Right renal cortex interstitium (tissue), 3 donors: ENCODE measurements around the gene CCDC188. TPM values are rescaled to one million over a fixed set of nuclear protein-coding genes. Genes with fewer than 3 reads are reported as not detected.

Experiments used
- DNase-seq, 3 donors: peaks; one replicate each; pipeline ENCODE4 v3.0.0-alpha.2; 2013; ENCODE audit warnings: low read depth in 3 of 3, low spot score in 2 of 3
- polyA plus RNA-seq, 3 donors: library from polyadenylated mRNA; unstranded; fragments of 120-200 nt; gene quantifications; one replicate each; pipeline ENCODE4 v1.2.1, GENCODE V29; 2013; ENCODE audit not compliant: insufficient read length in 3 of 3

CCDC188 gene
- under 1 TPM; 0.47 to 0.71 (median 0.53) TPM for polyA plus RNA-seq

DNA sequence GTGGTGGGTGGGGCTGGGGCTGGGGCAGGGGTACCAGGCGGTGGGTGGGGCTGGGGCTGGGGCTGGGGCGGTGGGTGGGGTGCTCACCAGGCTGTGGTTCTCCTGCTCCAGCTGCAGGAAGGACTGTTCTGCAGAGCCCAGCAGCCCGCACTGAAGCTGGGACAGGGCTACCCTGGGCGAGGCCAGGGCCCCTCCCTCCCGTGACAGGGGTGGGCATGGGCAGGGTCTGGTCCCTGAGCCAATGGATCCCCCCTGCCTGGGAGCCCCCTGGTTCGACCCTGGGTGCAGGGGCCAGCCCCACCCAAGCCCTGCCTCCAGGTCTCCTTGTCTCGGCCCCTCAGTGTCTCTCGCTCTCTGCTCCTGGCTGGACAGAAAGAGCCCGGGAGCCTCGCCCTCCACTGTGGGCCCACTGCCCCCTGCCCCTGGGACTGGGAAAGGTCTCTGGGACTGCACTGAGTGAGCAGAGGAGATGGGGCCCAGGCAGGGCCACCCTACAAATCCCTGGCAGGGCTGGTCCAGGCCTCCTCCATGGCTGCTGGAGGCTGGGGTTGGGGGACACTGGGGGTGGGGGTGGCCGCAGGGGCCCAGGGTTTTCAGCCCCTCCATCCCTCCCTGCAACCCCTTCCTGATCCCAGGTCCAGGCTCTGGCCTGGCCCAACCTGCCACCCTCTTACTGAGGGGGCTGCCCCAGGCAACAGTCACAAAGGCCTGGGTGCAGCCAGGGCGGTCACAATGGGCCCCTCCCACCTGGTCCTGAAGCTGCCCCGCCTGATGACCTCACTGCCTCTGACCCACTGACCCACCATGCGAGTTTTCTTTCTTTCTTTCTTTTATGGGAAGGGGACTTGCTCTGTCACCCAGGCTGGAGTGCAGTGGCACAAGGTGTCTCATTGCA is at the start of gene CCDC188:
TSS of gene CCDC188 (minus strand) at position 675 of the 895 bp plus-strand sequence. CDS start at position 606, 69 bp downstream.
- no peak for DNase-seq

DNA sequence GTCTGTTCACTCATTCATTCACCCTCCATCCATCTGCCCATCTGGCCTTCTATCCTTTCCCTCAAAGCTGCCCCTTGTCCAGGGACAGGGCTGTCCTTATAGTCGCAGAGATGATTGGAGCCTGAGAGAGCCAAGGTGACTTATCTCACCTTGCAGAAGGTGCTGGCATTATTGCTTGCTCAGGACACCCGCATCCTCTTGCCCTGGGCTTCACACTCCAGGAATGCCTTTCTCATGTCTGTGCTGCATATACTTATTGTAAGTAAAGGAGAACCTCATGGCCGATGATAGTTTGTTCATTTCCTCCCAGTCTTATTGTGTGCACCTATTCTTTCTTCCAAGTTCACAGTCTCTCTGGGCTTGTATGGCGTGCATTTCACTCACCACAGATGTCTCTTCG is 49.1 kb upstream of the CCDC188 start:
- no peak for DNase-seq

DNA sequence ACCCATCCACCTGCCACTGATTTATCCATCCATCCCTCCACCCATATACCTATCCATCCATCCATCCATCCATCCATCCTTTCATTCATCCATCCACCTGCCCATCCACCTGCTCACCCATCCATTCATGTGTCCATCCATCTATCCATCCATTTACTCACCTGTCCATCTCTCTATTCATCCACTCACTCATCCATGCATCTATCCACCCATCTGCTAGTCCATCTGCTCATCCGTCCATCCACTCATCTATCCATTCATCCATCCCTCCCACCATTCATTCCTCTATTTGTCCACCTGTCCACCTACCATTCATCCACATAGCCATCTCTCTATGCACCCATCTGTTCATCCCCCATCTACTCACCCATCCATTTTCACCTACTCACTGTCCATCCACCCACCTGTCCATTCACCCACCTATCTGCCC is 48.6 kb upstream of the CCDC188 start:
- DNase-seq: no peak

DNA sequence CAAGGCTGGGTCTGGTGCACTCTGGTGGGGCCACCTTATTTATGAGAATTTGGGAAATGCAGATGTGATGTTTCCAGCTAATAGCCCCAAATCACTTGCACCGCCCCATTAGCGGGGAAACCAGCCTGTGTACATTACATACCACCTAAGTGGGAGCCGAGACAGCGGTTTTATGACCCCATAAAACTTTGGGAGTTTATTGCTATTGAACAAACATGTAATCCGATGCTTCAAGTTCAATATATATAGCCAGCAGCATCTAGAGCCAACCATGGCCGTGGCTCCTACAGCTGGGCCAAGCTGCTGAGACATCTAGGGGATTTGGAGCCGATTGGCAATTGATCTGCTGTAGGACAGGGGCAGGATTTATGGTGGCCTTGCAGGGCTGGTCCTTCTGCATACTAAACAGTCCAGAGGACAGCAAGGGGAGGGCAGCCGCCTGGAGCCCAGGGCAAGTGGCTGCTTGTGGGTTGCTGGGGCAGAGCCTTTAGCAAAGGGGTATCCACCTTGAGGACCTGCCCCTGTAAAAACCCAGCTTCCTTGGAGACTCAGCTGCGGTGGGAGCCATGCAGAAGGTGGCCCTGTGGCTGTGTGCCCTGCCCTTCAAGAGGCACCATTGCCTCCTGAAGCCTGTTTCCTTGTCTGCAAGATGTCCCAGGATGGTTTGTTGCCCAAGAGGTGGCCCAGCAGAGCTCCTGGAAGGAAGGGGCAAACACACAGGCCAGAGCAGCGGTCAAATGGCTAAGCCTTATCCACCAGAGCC is 47.9 kb upstream of the CCDC188 start:
- DNase-seq: peak in 2 of 3 donors; percentile 32 to 53

DNA sequence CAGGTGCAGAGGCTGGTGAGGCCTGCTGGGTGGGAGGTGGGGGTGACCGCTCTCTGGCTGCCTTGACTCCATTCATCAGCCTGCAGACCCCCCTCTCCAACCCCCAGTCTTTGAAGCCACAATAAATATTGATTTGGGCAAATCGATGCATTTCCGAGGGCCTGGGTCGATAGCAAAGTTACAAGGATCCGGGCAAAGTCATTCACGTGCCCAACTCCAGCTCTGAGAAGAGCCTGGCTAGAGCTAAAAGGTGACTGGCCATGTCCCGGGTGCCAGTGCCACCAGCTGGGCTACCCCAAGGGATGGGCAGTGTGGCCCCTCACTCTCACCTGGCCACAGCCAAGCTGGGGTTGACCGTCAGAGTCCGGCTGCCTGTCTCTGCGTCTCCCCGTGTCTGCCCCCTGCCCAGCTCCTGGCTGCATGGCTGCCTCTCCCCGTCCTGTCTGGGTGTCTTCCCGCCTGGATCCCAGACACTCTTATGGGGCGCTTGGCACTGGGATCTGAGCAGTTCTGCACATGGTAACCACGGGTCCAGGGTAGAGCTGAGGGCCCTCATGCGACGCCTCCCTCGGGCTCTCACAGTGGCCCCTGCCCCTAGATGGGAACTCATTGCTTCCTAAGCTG is 46.7 kb upstream of the CCDC188 start:
- DNase-seq: no peak

DNA sequence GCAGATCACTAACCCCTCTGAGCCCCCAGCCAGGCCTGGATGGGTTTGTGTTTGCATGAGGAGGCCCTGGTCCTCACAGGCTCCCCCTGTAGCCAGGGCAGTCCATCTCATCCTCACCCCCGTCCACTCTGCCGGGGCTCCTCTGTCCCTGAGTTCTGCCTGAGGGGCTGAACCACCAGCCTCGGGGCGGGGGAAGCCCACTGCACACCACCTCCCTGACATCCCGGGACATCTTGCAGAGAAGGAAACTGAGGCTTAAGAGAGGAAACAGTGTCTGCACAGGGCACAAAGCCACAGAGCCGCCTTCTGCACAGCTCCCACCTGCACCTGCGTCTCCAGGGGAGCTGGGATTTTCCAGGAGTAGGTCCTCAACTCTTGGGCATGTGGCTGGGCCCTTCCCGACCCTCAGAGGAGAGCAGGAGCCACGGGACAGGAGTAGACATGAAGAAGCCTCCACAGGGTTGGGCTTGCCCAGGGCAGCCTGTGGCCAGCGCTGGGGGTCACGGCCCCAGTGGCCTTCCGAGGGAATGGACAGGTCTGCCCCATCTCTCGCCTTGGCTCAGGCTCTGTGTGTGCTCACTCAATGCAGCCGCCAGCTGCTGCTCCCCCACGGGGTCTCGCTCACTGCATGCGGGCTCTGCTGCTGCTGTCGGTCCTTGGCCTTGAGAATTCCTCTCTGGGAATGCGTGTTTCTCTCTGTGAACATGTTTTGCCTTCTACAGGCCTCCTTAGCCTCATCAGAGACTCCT is 45.4 kb upstream of the CCDC188 start:
- no peak for DNase-seq

DNA sequence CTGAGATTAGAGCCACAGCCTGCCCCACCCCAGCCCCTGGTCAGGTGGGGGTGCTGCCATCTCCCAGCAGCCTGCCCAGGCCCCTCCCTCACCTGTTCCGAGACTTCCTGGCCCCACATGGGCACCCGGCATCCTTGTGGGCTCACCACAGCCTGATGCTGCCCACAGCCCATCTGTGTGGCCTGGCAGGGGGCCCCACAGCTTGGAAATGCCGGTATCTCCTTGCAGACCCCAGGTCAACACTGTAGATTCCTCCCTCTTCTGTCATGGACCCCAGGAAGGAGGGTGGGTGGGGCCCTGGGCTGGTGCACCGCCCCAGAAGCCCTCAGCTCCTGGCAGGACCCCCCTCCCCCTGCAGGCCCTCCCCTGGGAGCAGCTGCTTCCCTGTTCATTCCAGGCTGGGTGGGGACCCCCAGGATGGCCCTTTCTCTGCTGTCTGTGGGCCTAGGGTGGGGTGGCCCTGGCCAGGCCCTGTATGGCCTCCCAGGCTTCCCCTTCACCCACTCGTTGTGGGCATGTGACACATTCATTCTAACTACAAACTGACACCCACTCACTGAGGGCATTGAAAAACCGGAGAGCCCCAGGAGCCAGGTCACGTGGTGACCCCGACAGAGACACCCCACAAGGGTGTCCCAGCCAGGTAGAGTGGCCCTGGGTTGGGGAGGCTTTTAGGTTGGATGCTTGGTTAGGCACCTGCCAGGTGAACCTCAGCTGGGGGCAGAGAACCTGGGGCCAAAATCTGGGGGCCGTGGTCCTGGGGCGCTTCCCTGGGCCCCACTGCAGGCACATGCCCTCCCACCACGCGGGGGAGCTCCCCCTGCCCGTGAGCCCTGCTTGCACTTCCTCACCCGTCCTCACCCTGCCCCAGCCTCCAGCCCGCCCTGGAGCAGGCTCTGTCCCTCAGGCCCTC is 44.1 kb upstream of the CCDC188 start:
- DNase-seq: no peak

DNA sequence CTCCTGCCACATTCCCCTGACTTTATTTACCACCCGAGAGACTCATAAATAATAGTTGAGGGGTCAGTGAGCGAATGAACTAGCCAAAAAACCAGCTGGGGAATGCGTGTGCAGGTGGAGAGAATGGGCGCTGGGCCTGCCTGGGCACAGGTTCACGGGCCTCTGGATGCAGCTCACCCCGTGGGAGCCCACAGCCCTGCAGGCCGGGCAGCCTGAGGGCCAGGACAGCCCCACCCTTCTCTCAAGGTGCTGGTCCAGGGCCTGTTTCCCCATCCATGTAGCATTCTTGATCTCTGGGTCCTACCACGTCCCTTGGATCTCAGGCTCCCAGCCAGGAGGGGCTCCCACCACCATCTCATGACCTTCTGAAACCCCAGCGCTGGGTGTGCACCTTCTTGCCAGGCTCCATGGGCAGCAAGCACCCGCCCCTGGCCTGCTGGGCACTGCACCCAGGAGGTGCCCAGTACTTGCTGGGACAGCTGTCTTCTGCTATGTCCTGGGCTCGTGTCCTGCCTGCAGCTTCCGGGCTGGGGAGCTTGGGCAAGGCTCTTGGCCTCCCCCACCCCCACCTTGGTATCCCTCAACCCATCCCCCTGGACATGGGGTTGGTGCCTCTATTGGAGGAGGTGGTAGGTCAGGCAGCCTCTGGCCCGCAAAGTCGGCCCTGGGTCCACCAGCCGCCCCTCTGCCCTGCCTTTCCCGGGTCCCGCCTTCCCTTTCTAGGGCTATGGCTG is 43.1 kb upstream of the CCDC188 start:
- DNase-seq: no peak

DNA sequence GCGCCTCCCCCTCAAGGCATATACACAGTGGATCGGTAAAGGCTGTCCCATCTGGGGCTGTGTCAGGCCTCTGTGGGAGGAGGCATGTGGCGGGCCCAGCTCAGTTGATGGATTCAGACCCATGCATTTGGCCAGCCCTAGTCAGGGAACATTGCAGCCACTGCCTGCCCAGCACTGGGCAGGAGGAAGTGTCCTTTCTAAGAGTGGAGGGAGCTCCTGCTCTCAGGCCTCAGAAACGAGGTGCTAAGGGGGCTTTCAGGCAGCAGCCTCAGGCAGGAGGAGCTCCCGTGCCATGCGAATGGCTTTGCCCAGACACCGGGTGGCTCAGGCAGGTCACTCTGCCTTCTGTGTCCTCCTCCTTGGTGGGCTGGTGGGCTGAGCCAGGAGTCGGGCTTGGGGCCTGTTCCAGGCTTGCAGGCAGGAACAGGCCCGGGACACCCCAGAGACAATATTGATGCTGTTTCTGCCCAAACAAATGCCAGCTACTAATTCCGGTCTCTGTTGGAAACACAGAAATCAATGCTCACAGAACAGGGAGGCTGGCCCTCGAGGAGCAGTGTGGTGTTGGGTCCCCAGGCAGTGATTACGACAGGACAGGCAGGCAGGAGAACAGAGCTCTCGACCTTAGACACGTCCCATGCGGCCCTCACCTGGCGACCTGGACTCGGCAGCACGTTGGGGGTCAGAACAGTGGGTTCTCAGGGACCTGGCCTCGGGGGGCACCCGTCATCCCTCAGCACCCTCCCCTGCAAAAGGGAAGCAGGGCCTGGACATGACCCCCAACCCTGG is 42.3 kb upstream of the CCDC188 start:
- no peak for DNase-seq

DNA sequence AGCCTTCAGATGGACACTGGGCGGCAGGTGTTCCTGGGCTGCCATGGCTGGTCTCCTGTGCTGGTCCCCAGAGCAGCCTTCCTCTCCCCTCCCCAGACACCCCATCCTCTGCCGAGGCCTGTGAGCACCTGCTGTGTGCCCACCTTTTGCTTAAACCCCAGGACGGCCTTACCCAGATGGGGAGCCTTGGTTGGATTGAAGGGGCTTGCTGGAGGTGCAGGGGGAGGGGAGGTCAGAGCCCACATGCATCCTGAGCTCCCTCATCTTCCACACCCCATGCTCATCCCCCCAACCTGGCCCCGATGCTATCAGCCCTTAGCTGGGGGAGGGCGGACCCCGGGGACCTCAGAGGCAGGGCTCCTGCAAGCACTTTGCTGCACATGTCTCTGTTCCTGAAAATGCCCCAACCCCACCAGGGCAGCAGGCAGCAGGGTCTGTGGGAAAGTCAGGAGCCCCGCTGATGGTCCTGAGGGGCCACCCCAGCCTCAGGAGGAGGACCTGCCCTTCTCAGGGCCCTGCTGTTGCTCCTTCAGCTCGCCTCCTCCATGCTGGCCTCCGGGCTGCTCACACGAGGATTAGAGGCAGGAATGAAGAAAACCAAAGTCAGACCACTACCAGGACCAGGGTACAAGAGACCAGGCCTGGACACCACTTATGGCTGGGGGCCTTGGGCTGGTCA is 41.6 kb upstream of the CCDC188 start:
- DNase-seq: no peak

DNA sequence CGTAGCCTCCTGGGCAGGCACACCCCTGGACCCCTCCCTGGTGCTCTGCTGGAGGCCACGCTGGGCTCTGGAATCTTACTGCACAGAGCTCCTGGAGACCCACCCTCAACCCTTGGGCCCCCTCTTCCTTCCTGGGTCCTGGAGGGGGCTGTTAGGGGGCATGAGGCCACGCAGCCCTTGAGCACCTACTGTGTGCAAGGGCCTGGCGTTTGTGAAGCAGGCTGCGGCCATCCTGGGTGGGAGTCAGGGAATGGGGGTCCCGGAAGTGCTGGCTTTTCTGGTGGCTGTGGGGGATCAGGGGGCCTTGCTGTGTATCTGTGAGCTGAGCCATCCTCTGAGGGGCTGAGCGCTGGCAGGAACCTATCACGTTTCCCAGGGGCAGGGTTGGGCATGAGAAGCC is 40.9 kb upstream of the CCDC188 start:
- no peak for DNase-seq

DNA sequence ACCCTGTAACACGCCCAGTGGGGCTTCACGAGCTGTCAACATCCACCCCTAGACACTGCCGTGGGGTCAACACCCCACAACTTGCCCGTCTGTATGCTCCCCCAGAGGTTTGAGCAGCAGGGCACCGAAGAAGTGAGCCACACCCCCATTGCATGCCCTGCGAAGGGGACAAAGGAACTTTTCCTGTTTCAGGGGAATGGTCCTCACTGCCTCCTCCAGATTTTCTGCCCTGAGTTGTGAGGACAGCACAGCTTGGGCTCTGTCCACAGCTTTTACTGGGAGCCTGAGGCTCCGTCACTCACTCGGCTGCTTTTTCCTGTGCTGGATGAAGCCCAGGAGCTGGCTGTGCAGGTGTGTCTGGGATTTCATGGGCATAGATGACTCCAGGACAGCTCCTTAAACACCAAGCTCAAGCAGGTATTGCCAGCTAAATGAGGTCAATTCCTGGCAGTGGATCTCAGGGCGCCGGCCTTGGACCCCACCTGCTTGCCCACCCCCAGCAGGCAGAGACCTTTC is 40.2 kb upstream of the CCDC188 start:
- no peak for DNase-seq

DNA sequence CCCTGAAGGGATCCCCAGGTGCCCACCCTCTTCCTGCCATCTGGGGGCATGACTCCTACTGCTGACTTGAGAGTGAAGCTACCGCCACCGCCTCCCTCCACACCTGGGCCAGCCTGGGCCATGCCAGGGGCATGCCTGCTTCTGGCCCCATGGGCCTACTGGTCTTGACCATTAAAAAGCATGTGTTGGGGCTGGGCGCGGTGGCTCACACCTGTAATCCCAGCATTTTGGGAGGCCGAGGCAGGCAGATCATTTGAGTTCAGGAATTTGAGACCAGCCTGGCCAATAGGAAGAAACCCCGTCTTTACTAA is 37.7 kb upstream of the CCDC188 start:
- DNase-seq: no peak

DNA sequence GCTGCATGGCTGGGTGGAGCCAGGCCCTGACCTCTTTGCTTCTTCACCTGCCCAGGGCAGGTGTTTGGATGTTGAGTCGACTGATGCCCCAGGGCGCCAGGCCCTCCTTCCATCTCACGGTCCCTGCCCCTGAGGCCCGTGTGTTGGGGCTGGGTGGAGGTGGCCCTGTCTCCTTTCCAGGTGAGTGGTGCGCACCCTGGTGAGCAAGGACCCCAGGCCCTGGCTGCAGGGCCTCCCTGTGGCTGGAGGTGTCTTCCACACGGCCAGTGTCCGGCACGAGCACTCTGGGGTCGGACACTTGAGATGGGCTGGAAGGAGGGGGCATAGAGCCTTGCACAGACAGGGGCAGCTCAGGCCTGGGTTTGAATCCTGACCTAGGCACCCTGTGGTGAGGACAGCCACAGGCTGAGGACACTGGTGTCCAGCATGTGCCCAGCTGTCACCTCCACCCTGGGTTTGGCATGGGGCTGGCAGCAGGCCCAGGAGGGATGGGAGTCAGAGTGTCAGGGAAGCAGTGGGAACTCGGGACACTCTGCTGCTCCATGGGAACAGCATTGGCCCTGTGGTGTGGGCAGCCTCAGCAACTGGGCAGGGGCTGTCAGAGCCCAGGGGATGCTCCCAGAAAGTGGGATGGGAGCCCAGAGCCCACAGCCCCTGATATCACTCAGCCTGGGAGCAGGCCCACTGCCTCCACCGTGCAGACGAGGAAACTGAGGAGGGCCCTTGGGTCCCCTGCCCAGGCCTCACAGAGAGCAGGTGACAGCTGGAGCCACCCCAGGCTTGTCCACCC is 37.1 kb upstream of the CCDC188 start:
- DNase-seq: no peak

DNA sequence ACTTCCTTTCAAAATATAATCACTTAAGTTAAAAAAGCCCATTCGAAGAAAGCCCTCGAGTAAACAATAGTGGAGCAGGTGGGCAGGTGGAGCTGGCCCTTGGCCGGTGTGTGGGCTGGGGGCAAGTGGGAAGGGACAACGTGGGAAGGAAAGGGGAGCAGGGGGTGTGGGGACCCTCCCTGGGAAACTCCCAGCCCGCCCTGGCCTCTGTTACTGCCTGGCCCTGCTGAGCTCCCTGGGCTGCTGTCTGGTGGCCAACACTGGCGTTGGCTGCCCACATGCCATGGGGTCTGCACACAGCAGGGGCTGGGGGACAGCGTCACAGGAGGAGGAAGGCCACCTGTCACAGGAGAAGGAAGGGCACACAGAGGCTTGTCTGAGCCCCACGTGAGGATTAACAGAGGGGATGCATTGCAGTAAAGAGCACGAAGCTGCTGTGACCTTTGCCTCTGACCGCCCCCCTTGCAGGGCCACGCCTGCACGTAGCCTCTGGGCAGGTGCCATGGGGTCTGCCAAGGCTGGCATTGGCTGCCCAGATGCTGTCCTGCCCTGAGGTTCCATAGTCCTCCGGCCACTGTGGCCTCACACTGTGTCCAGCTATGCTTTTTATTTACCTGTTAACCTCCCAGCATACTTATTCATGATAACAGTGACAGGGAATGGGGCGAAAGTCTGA is 36.2 kb upstream of the CCDC188 start:
- DNase-seq: no peak
